Fibroblast of the aortic adventitia (primary cell): ENCODE data around the gene PVR. TPM values are rescaled to one million over a fixed set of nuclear protein-coding genes. Genes with fewer than 3 reads are reported as not detected.

Experiments
- DNase-seq: peaks from one replicate; pipeline ENCODE4 v3.0.0-alpha.2; 2010; ENCODE audit warnings: low read depth
- H3K4me3 ChIP-seq: 2 replicates; pipeline ENCODE4 v1.5.1; 2011; ENCODE audit warnings: low read depth, mild to moderate bottlenecking, control low read depth, low read length, moderate library complexity
- CTCF ChIP-seq: IDR thresholded peaks from 2 replicates; pipeline ENCODE4 v1.5.1; 2011; ENCODE audit warnings: mild to moderate bottlenecking, low read length, control low read depth, inconsistent platforms; ENCODE audit not compliant: insufficient read depth
- total RNA-seq: library from RNA; depleted of rRNA; stranded (reverse); fragments of >200 nt; gene quantifications from 2 replicates; pipeline ENCODE4 v1.2.3, GENCODE V29; 2012; ENCODE audit warnings: low replicate concordance

Gene PVR
- total RNA-seq, 1 donor = 31.5 TPM

GRCh38 chr19:44710483-44710882 is 66.8 kb downstream of the PVR start:
- no peak for TF ChIP-seq CTCF
- no peak overlapping the region for H3K4me3 ChIP-seq
- DNase-seq = no peak

GRCh38 chr19:44712864-44713515 is 69.3 kb downstream of the PVR start:
- no peak overlapping the region for H3K4me3 ChIP-seq
- no peak for DNase-seq

More at GRCh38 chr19:44712864-44713515, 69.3 kb downstream of the PVR start:
- no peak for TF ChIP-seq CTCF

Other genes with a start within 250 kb of the PVR start
- 1.6 and 4.1 TPM in 2 replicates for gene ZNF285, start 242.3 kb upstream of the PVR start, total RNA-seq
- 13.6 and 23.4 TPM in 2 replicates for gene ZNF229, start 195.4 kb upstream of the PVR start, total RNA-seq
- 8.6 and 34.6 TPM in 2 replicates for gene ZNF180, start 143.4 kb upstream of the PVR start, total RNA-seq
- not detected in 2 replicates for gene CEACAM20, start 114.2 kb upstream of the PVR start, total RNA-seq
- gene IGSF23, start 30.3 kb upstream of the PVR start, total RNA-seq = not detected in 2 replicates
- gene CEACAM19, start 27.6 kb downstream of the PVR start, total RNA-seq = 1.3 and 2.5 TPM in 2 replicates
- gene CEACAM16, start 55.2 kb downstream of the PVR start, total RNA-seq = not detected in 2 replicates
- gene BCL3, start 104.8 kb downstream of the PVR start, total RNA-seq = 3.8 and 13.4 TPM in 2 replicates
- not detected in 2 replicates for gene CBLC, start 134.0 kb downstream of the PVR start, total RNA-seq
- gene BCAM, start 165.2 kb downstream of the PVR start, total RNA-seq = 5.9 and 24.2 TPM in 2 replicates
- 22.1 and 40.3 TPM in 2 replicates for gene NECTIN2, start 202.4 kb downstream of the PVR start, total RNA-seq
- 8.7 and 30.2 TPM in 2 replicates for gene TOMM40, start 247.3 kb downstream of the PVR start, total RNA-seq